GM18907 (cell line): ENCODE data around the gene GALE.

Experiments used
- ATAC-seq: cut with Tn5 transposase; IDR thresholded peaks from one replicate; pipeline ENCODE4 v1.9.1; 2021; ENCODE audit warnings: mild to moderate bottlenecking, moderate library complexity; ENCODE audit not compliant: unreplicated experiment

GALE gene

DNA sequence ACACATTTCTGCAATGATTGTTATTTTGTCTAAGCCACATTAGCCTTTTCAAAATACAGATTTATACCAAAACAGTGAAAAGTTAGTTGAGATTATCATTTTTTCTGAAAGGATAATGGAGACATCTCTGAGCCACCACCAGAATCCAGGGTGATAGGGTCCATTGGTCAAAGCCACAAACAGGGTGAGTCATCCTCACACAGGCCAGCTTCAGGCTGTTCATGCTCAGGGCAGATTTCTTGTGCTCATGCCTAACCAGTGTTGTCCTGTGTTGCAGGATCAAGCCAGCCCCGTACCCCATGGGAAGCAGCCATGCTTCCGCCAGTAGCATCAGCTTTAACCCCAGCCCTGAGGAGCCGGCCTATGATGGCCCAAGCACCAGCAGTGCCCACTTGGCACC lies 43.9 kb downstream of the GALE start:
- ATAC-seq, result no peak

DNA sequence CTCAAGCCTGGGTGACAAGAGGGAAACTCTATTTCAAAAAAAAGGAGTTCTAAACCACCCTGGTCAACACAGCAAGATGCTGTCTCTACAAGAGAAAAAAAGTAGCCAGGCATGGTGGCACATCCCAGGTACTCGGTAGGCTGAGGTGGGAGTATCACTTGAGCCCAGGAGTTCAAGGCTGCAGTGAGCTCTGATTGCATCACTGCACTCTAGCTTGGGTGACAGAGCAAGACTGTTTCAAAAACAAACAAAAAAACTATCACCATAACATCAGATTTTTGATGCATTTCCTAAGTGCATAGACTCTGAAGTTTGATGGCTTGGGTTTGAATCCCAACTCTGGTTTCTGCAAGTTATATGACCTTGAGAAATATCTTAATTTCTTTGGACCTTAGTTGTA lies 47.6 kb downstream of the GALE start:
- no peak for ATAC-seq

DNA sequence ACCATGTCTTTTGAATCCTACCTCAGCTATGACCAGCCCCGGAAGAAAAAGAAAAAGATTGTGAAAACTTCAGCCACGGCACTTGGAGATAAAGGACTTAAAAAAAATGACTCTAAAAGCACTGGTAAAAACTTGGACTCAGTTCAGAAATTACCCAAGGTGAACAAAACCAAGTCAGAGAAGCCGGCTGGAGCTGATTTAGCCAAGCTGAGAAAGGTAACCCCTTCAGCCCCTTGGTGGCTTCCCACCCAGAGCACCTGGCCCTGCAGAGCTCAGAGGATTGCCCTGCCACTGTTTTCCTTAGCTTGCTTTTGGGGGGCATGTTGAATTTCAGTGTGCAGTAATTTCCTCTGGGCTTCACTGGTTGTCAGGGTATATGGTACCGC lies 48.7 kb downstream of the GALE start:
- no peak for ATAC-seq

GRCh38 chr1:23751050-23751814 lies 49.3 kb downstream of the GALE start:
- ATAC-seq, result no peak

DNA sequence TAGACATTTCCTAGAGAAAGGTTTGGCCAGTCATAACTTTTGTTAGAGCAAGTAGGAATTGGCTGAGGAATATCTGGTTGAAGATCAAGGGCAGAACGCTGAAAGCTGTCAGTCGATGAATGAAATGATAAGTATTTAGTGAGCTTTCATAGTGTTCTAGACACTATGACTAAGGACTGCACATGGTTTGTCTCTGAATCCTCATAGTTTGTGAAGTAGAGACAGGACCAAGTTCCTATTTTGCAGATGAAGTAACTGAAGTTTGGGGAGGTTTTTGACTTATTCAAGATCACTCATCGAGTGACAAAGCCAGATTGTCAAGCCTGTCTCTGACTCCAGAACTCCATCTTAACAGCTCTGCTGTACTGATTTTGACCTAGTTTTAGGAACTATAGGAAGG lies 52.5 kb downstream of the GALE start:
- no peak for ATAC-seq
